RWPE1 (cell line): ENCODE results near the gene CD79A.

Experiments
- CTCF ChIA-PET: fragments of 350-600 bp; sonication (Branson Sonifier 250); formaldehyde crosslinking; extraction: SDS; loops from one replicate; lab custom pipeline; 2021; lab: Yijun Ruan, JAX
- POLR2A ChIA-PET: fragments of 400-600 bp; formaldehyde crosslinking; extraction: SDS; loops from one replicate; lab custom pipeline; 2020; ENCODE audit warnings: antibody characterized with exemption; ENCODE audit not compliant: low non-redundant PET; lab: Yijun Ruan, JAX
- DNase-seq: peaks from one replicate; pipeline ENCODE4 v3.0.0; 2012; ENCODE audit warnings: low spot score
- H3K27ac ChIP-seq: fragments of 450-650 bp; 2 replicates; pipeline ENCODE4 v1.5.1; 2017
- CTCF ChIP-seq: fragments of 450-650 bp; conservative IDR thresholded peaks from 2 replicates; pipeline ENCODE4 v1.5.1; 2017; ENCODE audit warnings: low read depth, mild to moderate bottlenecking

The CD79A gene

DNA sequence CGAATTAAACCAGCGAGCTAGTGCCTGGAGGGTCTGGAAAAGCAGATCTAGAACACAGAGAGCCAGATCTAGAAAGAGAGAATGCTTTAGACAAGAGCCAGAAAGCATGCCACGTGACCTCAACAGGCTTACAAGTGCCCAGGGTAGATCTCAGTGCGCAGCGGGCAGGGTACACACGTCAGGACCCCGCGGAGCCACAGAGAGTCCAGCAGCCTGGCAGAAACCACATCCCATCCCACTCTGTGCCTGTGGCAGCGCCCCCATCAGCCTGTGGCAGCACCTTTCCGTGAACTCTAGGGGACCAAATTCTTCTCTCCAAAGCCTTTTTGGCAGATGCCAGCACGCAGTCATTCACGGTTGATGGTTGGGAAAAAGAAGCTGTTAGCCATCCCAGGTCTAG is 11.8 kb downstream of the CD79A start:
- TF ChIP-seq CTCF, result no peak
- CTCF ChIA-PET, result no interaction called here
- H3K27ac ChIP-seq, result peak overlapping the region; percentile 91
- POLR2A ChIA-PET, result interaction anchor here (0.5 kb wide), 1 partner anchor 1463 kb away, joined by 3 read pairs; the partner anchor contains the start of gene SERTAD1
- no peak for DNase-seq

GRCh38 chr19:41889896-41890295 is 12.8 kb downstream of the CD79A start:
- CTCF ChIA-PET, result interaction anchor here (1.2 kb wide), 1 partner anchor 27 kb away, joined by 3 read pairs; no protein-coding TSS in a partner anchor
- DNase-seq, result no peak
- no peak for TF ChIP-seq CTCF
- POLR2A ChIA-PET, result no interaction called here
- H3K27ac ChIP-seq, result peak overlapping the region; percentile 91; the same call in 1 of the 2 replicates

DNA sequence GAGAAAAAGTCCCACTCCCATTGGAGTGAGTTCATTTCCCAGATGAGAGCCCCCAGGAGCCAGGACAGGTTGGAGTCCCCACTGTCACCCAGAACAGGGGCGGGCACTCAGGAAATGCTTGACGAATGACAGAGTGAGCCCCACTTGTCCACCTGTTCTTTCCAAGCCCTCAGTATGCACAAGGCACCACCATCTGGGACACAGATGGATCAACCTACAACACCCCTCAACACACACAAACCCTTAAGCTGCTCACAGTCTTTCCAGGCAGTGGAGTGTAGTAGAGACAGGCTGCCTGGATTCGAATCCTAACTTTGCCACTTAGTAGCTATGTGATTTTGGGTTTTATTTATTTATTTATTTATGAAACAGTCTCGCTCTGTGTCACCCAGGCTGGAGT is 13.9 kb downstream of the CD79A start:
- ChIA-PET POLR2A (no interaction called here), CTCF (interaction anchor here (0.7 to 1.9 kb wide), 2 partner anchors 18 to 21 kb away, joined by 3 to 4 read pairs; no protein-coding TSS in a partner anchor)
- TF ChIP-seq CTCF, result no peak
- no peak for DNase-seq
- no peak overlapping the region for H3K27ac ChIP-seq

DNA sequence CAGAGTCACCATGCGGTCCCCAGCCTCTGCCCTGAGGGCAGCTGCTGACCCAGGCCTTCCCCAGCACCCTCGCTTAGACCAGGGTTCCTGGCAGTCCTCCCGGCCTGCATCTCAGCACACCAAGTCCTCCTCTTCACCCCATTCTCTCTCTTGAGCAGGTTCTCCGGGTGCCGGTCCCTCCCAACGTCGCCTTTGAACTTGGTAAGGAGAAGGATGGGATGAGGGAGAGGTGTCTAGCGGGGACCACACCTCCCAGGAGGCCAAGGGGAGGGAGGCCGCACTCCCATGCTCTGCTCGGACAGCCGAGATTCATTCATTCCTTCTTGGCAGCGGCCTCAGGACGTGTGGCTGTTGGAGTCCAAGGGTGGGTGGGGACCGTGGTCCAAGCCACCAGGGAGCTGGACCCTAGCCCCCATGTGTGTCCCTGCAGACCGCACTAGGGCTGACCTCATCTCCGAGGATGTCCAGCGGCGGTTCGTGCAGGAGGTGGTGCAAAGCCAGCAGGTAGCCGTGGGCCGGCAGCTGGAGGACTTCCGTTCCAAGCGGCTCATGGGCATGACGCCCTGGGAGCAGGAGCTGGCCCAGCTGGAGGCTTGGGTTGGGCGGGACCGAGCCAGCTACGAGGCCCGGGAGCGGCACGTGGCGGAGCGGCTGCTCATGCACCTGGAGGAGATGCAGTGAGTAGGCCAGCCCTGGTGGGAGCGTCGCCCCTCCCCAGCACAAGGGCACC is 15.3 kb downstream of the CD79A start:
- H3K27ac ChIP-seq, result 0 out of 2 replicates have a peak overlapping the region, but pooled peaks have one; percentile 6
- CTCF ChIA-PET, result interaction anchor here (1.9 kb wide), 1 partner anchor 19 kb away, joined by 4 read pairs; no protein-coding TSS in a partner anchor
- POLR2A ChIA-PET, result no interaction called here
- no peak for DNase-seq
- no peak for TF ChIP-seq CTCF

DNA sequence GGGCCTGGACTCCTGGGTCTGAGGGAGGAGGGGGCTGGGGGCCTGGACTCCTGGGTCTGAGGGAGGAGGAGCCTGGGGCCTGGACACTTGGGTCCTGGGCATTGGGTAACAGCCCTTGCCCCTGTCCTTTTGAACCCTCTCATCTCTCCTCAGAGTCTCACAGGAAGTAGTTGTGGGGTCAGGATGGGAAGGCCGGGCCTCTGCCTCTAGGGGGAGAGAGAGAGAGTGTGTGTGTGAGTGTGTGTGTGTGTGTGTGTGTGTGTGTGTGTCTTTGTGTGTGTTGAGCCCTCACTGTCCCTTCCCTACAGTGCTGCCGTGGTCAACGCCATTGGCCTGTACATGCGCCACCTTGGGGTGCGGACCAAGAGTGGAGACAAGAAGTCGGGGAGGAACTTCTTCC is 16.8 kb downstream of the CD79A start:
- 0 out of 2 replicates have a peak overlapping the region, but pooled peaks have one; percentile 21 for H3K27ac ChIP-seq
- no peak for DNase-seq
- POLR2A ChIA-PET, result no interaction called here
- CTCF ChIA-PET, result no interaction called here
- TF ChIP-seq CTCF, result no peak

DNA sequence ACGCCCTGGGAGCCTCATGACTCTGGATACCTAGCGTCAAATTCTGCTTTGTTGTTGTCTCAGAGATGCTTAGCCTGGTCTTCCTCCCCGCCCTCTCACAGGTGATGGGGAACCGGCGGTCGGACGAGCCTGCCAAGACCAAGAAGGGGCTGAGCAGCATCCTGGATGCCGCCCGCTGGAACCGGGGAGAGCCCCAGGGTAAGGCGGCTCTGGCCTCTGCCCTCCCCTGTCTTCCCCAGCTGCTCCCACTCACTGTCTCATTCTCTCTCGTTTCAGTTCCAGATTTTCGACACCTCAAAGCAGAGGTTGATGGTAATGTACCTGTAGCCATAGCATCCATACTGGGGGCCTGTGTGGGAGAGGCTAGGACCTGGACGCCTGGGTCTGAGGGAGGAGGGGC is 17.3 kb downstream of the CD79A start:
- TF ChIP-seq CTCF, result no peak
- CTCF ChIA-PET, result no interaction called here
- 0 out of 2 replicates have a peak overlapping the region, but pooled peaks have one; percentile 21 for H3K27ac ChIP-seq
- POLR2A ChIA-PET, result no interaction called here
- no peak for DNase-seq
